ENCODE results near the gene PDE7B.

- TF ChIP-seq CTCF (conservative IDR thresholded peaks at IDR 0.05) (no peak), ZFX (IDR thresholded peaks at IDR 0.05) (no peak)
Measured at GRCh38 chr6:135823851-135824250, 27.6 kb upstream of the PDE7B start.

All from C4-2B (cell line).